Tibial artery (tissue), 4 donors: ENCODE data around the gene TMEM125.
A peak's percentile ranks its signal among the peaks of the same experiment; 100 is the strongest.

Source experiments
- DNase-seq, 2 donors: peaks; one replicate each; pipeline ENCODE4 v3.0.0-alpha.2; 2019
- H3K27ac ChIP-seq, 2 donors: fragments of 200-600 bp; sonication (generic) in 1 of 2; 1 replicate in 1 of 2; 2 replicates in 1 of 2; pipeline ENCODE4 v1.5.1; 2018 to 2019; ENCODE audit warnings: mild to moderate bottlenecking in 1 of 2
- H3K27me3 ChIP-seq, 2 donors: fragments of 200-600 bp; sonication (generic) in 1 of 2; one replicate each; pipeline versions ENCODE4 v1.5.1 to v1.6.0; 2016 to 2019
- H3K36me3 ChIP-seq, 3 donors: fragments of 200-600 bp; sonication (generic) in 2 of 3; one replicate each; pipeline ENCODE4 v1.5.1; 2016 to 2019; ENCODE audit warnings: mild to moderate bottlenecking in 2 of 3
- H3K4me1 ChIP-seq, 4 donors: fragments of 200-600 bp; sonication (generic) in 2 of 4; 1 replicate in 3 of 4; 2 replicates in 1 of 4; pipeline ENCODE4 v1.5.1; 2016 to 2019
- H3K4me3 ChIP-seq, 2 donors: fragments of 200-600 bp; sonication (generic) in 1 of 2; 1 replicate in 1 of 2; 2 replicates in 1 of 2; pipeline ENCODE4 v1.5.1; 2018 to 2019; ENCODE audit warnings: mild to moderate bottlenecking in 2 of 2
- H3K9me3 ChIP-seq, 3 donors: fragments of 200-600 bp; sonication (generic) in 1 of 3; one replicate each; pipeline ENCODE4 v1.5.1; 2016 to 2019
- intact Hi-C: fragments of 100-400 bp; cut with DNase I; formaldehyde crosslinking; loops from one replicate; pipeline ENCODE4 v1.15.0; 2023; ENCODE audit warnings: low total_unique reads
- TF ChIP-seq, protein P1 (sequence below), 2 experiments: fragments of 200-600 bp in 1 of 2; fragments of 450-650 bp in 1 of 2; IDR thresholded peaks; one replicate each; pipeline ENCODE4 v1.5.1; 2017 to 2019; ENCODE audit warnings: antibody characterized with exemption in 2 of 2, mild to moderate bottlenecking in 1 of 2, moderate library complexity in 1 of 2

The TMEM125 gene

DNA sequence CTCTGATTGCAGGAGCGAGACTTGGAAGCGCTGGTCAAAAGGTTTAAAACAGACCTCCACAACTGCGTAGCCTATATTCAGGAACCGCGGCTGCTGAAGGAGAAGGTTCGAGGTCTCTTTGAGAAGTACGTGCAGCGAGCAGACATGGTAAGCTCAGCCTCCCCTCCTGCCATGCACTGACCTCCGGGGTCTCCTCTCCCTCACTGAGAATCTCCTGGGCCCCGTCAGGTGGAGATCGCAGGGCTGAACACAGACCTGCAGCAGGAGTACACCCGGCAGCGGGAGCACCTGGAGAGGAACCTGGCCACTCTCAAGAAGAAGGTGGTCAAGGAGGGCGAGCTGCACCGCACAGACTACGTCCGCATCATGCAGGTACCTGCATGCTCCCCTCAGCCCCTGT, 35.5 kb upstream of the TMEM125 start:
- H3K4me1 ChIP-seq, result peaks cover 0 to 16% (median 4%) of the 10 kb centered on the region in 4 donors
- H3K27ac ChIP-seq, result no peak overlapping the region
- no peak overlapping the region for H3K4me3 ChIP-seq
- TF ChIP-seq, protein P1, sequence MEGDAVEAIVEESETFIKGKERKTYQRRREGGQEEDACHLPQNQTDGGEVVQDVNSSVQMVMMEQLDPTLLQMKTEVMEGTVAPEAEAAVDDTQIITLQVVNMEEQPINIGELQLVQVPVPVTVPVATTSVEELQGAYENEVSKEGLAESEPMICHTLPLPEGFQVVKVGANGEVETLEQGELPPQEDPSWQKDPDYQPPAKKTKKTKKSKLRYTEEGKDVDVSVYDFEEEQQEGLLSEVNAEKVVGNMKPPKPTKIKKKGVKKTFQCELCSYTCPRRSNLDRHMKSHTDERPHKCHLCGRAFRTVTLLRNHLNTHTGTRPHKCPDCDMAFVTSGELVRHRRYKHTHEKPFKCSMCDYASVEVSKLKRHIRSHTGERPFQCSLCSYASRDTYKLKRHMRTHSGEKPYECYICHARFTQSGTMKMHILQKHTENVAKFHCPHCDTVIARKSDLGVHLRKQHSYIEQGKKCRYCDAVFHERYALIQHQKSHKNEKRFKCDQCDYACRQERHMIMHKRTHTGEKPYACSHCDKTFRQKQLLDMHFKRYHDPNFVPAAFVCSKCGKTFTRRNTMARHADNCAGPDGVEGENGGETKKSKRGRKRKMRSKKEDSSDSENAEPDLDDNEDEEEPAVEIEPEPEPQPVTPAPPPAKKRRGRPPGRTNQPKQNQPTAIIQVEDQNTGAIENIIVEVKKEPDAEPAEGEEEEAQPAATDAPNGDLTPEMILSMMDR (IDR thresholded peaks at IDR 0.05), result no peak
- intact Hi-C loops, result no loop called here
- no peaks in the 10 kb centered on the region for H3K36me3 ChIP-seq
- H3K27me3 ChIP-seq, result peaks cover 0 to 5% of the 10 kb centered on the region in 2 donors
- no peaks in the 10 kb centered on the region for H3K9me3 ChIP-seq
- peak in 1 of 2 donors; percentile 62 for DNase-seq

DNA sequence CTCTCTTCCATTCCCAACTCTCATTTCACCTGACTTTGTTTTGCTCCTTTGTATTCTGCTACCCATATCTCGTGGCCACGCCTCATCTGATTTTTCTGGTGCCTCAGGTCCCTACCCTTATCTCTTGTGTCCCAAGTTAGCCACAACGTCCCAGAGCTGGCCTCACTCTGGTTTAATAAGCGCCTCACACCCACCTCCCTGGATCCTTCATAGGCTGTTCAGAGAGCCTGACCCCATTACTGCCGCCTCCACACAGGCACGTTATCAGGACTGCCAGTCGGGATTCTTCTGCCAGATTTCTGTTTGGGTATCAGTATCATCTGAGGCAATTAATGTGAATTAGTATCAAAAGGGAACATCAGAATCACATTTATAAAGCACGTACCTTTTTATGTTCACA, 34.7 kb upstream of the TMEM125 start:
- peak in 1 of 2 donors; percentile 44 for DNase-seq
- peaks cover 0 to 5% of the 10 kb centered on the region in 2 donors for H3K27me3 ChIP-seq
- TF ChIP-seq, protein P1 (IDR thresholded peaks at IDR 0.05), result no peak
- H3K4me3 ChIP-seq, result no peak overlapping the region
- no peaks in the 10 kb centered on the region for H3K9me3 ChIP-seq
- H3K4me1 ChIP-seq, result peaks cover 0 to 16% (median 4%) of the 10 kb centered on the region in 4 donors
- intact Hi-C loops, result no loop called here
- no peaks in the 10 kb centered on the region for H3K36me3 ChIP-seq
- no peak overlapping the region for H3K27ac ChIP-seq

DNA sequence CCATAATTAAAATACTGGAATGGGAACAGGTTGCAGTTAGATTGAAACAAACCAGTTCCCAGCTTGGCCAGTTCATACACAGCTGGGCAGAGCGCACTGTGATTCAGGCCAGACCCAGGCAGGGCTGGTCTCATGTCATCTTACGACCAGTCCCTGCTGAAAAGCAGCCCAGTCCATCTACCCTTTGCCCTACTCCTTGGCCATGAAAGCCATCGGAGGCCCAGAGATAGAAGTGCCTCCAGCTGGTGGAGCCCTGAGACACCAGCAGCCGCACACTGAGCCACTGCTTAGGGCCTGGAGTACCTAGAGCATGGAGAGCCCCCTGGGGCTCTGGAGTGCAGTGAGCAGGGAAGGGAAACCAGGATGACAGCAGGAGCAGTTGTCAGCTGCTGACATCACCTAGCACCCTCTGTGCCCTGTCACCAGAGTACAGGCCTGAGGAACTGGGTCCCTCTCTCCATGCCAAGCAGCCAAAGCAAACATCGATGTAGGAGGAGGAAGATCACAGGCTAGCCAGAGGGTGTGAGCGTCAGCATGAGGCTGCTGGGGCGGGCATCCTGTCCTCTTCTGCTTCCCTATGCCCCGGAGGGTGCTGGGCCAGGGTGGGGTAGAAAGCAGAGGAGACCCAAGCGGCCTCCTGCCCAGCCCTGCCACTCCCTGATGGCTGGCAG, 34.2 kb upstream of the TMEM125 start:
- intact Hi-C loops, result no loop called here
- H3K9me3 ChIP-seq, result no peaks in the 10 kb centered on the region
- TF ChIP-seq, protein P1 (IDR thresholded peaks at IDR 0.05), result no peak
- peaks cover 0 to 5% of the 10 kb centered on the region in 2 donors for H3K27me3 ChIP-seq
- H3K36me3 ChIP-seq, result no peaks in the 10 kb centered on the region
- H3K4me3 ChIP-seq, result no peak overlapping the region
- H3K4me1 ChIP-seq, result peaks cover 0 to 16% (median 4%) of the 10 kb centered on the region in 4 donors
- H3K27ac ChIP-seq, result no peak overlapping the region
- peak in 1 of 2 donors; percentile 63 for DNase-seq

DNA sequence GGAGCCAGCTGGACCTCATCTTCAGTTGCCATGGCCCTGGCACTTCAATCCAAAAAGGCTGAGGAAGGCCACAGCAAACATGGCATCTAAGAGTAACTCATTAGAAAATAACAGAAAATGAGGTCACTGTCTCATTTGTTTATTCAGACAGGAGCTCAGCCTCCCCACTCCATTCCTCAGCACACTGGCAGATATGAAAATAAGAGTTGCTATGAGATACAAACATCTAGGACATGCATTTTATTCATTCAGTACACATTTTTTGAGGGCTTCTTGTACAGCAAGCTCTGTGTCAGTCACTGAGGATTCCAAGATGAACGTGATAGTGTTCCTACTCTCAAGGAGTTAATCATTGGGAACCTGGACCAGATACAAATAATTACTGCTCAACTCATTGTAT, 32.7 kb upstream of the TMEM125 start:
- no peak overlapping the region for H3K27ac ChIP-seq
- TF ChIP-seq, protein P1 (IDR thresholded peaks at IDR 0.05), result no peak
- intact Hi-C loops, result no loop called here
- peaks cover 0 to 12% (median 3%) of the 10 kb centered on the region in 4 donors for H3K4me1 ChIP-seq
- no peaks in the 10 kb centered on the region for H3K36me3 ChIP-seq
- H3K4me3 ChIP-seq, result no peak overlapping the region
- H3K9me3 ChIP-seq, result no peaks in the 10 kb centered on the region
- H3K27me3 ChIP-seq, result peaks cover 0 to 5% of the 10 kb centered on the region in 2 donors
- DNase-seq, result no peak

DNA sequence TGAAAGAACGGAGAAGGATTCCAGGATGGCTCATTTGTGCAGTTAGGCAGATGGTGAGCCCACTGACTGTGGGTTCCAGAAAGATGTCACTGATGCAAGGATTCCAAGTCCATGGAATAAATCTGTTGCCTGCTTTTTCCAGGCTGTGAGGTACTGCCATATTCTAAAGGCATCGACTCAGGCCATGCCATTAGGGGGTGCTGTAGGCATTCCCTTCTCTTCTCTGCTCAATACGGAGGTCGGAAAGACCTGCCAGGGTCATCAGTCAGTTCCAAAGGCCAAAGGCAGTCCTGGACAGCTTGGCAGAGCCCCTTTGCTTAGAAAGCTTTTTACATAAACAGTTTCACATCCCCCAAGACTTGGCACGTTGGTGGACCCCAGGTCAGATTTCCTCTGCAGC, 31.7 kb upstream of the TMEM125 start:
- Histone ChIP-seq H3K27me3 (peaks cover 0 to 5% of the 10 kb centered on the region in 2 donors), H3K36me3 (no peaks in the 10 kb centered on the region), H3K9me3 (no peaks in the 10 kb centered on the region), H3K27ac (no peak overlapping the region), H3K4me3 (no peak overlapping the region), H3K4me1 (peaks cover 0 to 5% (median 1%) of the 10 kb centered on the region in 4 donors)
- DNase-seq, result peak; percentile 56 to 66
- TF ChIP-seq, protein P1 (IDR thresholded peaks at IDR 0.05), result peak; percentile 36 to 44
- intact Hi-C loops, result no loop called here
